ENCODE measurements around the gene LRRC7.

The LRRC7 gene

GRCh38 chr1:70048336-70049094 lies 480.8 kb downstream of the LRRC7 start:
- no peak for DNase-seq

- DNase-seq: no peak
Observed at GRCh38 chr1:70051926-70052325, 484.2 kb downstream of the LRRC7 start.

DNA sequence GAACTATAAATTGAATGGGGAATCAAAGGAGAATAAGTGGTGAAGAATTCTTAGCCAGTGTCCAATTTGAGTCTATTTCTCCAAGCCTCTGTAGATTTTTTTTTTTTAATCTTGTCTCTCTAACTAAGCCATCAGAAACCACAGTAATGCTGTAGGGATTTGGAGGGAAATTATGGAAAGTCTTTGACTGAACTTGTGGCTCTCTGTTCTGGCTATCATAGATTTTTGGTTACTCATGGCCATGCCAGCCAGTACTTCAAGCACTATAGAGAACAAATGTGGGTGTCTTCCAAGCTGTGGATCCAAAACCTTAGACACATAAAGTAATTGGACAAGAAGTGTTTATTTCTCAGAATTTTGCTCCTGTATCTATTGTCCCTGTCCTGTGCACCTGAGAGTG lies 489.8 kb downstream of the LRRC7 start:
- no peak for DNase-seq

- DNase-seq: no peak
Observed at GRCh38 chr1:70061231-70061630, 493.5 kb downstream of the LRRC7 start.

GRCh38 chr1:70063861-70064260 lies 496.1 kb downstream of the LRRC7 start:
- DNase-seq: no peak

DNA sequence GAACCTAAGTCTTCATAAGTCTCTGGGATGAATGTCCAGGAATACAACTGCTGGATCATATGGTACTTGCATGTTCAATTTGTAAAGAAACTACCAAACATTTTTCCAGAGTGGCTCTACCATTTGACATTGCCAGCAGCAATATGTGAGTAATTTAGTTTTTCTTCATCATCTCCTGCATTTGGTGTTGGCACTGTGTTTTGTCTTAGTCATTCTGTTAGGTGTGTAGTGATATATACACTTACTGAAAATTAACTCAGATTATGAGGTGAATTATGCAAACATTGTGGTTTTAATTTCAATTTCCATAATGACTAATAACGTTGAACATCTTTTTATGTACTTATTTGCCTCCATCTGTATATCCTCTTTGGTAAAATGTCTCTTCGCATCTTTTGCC lies 499.0 kb downstream of the LRRC7 start:
- DNase-seq: no peak

GRCh38 chr1:70071601-70072000 lies 503.9 kb downstream of the LRRC7 start:
- no peak for DNase-seq

- no peak for DNase-seq
Observed at GRCh38 chr1:70072231-70072751, 504.6 kb downstream of the LRRC7 start.

- DNase-seq: no peak
Observed at GRCh38 chr1:70075761-70076160, 508.0 kb downstream of the LRRC7 start.

DNA sequence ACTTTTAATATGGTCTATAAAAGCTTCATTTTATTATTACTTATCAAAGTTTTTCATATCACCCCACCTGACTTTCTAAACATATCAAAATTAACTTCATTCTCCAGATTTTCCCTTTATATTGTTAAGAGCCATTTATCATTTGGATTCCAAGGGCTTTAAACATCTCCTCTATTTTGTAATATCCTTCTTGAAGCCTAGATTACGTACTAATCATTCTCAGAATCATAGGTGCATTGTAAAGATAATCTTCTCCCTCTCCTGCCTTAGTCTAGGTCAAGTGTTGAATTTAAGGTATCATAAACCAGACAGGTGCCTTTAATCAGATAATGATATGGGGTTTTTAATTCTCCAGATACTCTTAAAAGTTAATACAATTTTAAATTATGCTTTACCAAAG lies 509.3 kb downstream of the LRRC7 start:
- no peak for DNase-seq

GRCh38 chr1:70079546-70079945 lies 511.8 kb downstream of the LRRC7 start:
- no peak for DNase-seq

DNA sequence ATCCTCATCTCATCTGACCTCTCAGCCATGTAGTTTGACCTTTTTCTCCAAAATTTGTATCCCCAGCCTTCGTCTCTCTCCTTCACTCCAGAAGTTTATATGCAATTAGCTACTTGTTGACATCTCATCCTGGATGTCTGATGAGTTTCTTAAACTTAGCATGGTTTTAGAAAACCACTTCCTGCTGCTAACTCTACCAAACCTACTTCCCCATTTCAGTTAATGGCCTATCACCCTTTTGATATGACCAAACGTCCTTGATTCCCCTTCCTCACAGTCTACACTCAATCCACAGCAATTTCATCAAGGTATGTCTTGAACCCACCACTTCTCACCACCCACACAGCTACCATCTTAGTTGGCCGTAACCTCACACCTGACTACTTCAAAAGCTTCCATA lies 515.8 kb downstream of the LRRC7 start:
- DNase-seq: no peak

- no peak for DNase-seq
Observed at GRCh38 chr1:70084314-70084915, 516.7 kb downstream of the LRRC7 start.

DNA sequence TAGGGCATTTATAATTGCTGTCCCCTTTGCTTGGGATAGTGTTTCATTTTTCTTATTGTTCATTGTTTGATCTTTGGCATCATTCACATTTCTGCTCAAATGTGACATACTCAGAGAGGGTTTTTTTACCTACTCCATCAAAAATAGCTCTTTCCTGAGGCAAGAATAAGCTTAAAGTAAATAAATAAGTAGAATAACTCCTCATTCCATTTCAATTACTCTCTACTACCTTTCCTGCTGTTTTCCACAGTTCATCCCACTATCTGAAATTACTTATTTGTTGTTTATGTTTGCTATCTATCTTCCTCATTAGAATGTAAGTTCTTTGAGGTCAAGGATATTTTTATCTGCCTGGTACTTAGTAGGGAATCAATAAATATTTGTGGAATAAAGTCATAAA lies 517.8 kb downstream of the LRRC7 start:
- no peak for DNase-seq

DNA sequence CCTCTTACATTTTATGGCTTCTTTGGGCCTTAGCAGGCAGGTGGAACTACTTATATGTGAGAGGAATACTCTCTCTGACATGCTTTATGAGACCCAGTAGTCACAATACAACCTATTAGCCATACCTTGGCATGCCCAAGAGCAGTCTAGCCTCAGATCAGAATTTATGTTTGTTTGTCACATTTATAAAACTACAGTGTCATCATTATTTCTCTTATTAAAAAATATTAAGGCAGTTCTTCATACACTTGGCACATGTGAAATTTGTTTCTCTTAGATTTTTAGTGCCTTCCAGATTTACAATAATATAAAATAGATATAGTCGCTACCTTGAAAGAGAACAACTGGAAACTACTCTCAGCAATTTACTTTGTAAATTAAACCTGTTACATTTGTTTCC lies 519.2 kb downstream of the LRRC7 start:
- DNase-seq: no peak

DNA sequence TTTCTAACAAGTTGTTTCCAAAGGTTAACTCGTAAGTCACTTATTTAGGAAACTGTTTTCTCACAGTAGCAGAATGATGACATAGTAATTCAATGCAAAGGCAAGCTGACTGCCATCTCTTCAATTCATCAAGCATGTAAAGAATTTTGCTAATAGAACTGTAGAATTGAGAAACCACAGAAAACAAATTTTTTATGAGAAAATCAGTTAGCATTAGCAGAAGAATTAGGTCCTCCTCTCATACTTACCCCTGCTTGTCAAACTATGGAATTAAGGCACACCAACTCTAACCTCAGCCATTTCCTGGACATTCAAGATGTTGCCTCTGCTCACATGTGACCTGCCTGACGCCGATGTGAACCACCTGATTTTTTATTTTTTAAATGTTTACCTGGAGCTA lies 522.4 kb downstream of the LRRC7 start:
- no peak for DNase-seq

DNA sequence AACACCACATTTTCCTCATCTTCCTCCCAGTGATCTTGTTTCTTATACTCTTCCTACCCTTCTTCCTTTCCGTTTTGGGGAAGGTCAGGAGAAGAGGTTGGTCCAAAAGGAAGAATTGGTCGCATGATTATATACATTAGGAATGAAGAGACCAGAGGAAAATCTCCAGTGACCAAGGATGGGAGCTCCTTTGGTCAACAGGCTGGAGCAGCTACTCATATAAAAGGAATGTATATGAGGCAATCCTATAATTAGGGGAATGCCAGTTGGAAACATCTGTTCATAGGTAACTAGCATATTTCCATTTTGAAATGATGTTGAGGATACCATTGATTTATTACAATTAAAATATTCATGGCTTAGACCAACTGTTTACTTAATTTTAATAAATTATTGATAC lies 523.2 kb downstream of the LRRC7 start:
- DNase-seq: no peak

GRCh38 chr1:70091811-70092210 lies 524.1 kb downstream of the LRRC7 start:
- no peak for DNase-seq

GRCh38 chr1:70092526-70092925 lies 524.8 kb downstream of the LRRC7 start:
- DNase-seq: no peak

DNA sequence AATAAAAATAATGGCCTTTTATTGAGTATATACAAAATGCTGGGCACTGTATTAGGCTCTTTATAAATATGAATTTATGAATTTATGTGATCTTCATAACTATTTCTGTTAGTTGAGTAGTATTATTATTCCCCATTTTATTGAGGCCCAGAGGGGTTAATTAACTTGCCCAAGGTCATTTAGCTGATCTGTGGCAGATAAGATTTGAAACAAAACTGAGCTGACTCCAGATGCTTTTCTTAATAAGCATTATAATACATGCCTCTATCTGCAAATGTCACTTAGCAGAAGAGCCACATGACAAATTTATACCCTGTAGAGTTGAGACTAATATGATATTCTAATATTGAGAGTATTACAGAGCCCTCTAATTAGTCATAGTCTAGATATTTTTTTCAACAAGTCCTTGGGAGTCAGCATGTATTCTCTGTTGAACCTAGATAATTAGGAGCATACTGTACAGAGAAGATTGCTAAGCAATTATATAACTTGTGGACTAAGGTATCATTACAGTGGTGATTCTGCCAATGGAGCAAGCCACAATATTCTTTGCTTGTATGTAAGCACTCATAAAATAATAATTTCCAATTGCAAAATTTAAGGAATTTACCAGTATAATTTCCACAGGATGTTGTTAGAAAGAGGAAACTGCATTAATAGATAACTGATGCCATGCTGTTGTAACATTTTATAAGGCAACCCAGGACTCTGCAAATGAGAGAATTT lies 525.7 kb downstream of the LRRC7 start:
- no peak for DNase-seq

DNA sequence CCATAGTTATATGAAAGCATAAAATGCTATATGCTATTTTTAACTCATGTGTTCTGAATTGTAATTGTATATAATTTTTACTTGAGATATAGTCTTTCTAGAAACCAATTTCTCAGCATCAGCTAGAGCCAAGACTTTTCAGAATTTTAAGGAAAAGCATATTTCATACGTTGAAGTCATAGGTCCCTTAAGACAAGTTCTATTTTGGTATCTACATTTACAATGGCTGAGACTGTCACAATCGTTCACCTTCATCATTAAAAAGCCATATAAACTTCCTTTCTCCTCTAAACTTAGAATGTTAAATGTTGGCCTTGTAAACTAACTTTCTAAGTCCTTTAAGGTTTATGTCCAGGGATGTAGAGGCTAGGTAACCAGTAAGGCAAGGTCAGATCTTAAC lies 533.5 kb downstream of the LRRC7 start:
- no peak for DNase-seq

GRCh38 chr1:70101774-70102173 lies 534.1 kb downstream of the LRRC7 start:
- DNase-seq: no peak

DNA sequence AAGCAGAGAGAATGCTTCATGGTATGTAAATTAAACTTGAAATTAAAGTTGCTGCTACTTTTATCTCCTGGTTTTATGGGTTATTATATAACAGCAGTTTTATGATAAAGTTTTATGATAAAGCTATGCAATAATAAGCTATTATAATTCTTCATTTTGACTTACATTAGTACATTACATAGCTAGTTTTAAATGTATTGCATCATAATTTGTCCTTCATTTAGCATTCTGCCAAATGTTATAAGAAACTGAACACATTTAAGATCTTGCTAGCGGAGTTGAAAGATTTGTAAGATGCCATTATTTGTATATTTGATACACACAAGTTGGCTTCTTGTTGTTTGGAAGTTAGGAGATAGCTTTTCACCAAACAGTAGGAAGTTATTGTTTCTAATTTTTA lies 536.0 kb downstream of the LRRC7 start:
- DNase-seq: no peak

- DNase-seq: no peak
Observed at GRCh38 chr1:70109241-70109640, 541.5 kb downstream of the LRRC7 start.

Data from stimulated activated CD4-positive, alpha-beta T cell treated with anti-CD3 and anti-CD28 coated beads, Interleukin-4, amount 100 ng/mL, for 1 hour (primary cell).